NCI-H226 (cell line): ENCODE measurements around the gene RPEL1.
"Not testable (repeated sequence)": the region's sequence is repeated elsewhere in the genome, so short reads cannot be mapped to it uniquely, and the experiment has no call there.

Experiments used
- DNase-seq: peaks from one replicate; pipeline ENCODE4 v3.0.0-alpha.2; 2015

RPEL1 gene

DNA sequence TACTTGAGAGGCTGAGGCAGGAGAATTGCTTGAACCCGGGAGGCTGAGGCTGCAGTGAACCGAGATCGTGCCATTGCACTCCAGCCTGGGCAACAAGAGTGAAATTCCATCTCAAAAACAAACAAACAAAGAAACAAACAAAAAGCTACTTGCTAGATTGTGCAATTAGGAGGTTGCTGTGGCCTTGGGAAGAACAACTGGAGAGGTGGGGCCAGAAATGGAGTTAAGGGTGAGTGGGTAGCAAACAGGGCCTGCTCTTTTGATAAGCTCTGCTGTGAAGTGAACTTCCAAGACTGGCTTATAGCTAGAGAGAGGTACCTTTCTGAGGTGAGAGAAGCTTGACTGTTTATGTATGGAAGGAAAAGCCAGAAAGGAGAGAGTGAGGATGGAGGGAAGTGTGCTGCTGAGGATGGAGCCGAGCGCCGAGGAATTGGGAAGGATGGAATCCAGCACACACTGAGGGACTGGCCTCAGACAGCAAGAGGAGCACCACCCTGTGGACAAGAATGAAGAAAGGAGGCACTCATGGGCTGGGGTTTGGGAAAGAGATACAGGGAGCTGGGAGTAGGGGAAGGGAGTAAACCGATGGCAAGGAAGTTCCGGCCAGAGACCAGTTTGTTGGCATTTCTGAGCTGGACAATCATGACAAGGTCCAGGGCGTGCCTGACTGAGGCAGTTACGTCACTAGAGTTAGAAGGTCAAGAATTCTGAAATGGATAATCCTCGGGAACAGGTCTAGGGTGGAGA, 7.0 kb upstream of the RPEL1 start:
- peak; percentile 87 for DNase-seq

DNA sequence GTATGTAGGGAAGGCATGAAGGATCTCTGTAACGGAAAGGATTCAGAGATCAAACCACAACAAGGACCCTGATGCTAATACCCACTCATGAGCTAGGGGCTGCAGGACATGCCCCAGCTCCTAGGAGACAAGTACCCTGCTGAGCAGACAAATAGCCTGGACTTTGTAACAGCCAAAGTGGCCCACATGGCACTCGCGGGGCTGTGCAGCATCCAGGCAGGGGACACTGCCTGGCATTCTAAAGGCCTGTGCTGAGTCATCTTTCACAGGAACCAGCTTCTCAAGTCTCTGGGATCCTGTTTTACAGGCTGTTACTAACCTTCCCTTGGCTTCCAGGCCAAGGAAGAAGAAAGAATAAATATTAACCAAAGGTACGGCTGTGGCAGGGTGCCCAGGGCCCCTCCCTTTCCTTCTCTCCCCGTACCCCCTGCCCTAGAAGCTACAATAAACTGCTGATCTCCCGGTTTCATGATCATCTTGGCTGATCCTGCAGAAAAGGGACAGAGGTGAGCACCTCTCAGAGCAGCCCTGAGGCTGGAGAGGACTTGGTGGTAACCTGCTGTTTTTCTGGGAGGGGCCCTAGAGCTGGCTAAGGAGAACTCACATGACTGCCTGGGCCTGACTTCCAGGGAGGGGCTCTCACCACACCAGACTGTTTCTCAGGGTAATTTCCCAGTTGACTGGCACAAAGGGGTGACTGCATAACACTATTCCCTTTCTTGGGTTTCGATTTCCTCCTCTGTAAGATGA, 4.2 kb upstream of the RPEL1 start:
- peak; percentile 47 for DNase-seq

DNA sequence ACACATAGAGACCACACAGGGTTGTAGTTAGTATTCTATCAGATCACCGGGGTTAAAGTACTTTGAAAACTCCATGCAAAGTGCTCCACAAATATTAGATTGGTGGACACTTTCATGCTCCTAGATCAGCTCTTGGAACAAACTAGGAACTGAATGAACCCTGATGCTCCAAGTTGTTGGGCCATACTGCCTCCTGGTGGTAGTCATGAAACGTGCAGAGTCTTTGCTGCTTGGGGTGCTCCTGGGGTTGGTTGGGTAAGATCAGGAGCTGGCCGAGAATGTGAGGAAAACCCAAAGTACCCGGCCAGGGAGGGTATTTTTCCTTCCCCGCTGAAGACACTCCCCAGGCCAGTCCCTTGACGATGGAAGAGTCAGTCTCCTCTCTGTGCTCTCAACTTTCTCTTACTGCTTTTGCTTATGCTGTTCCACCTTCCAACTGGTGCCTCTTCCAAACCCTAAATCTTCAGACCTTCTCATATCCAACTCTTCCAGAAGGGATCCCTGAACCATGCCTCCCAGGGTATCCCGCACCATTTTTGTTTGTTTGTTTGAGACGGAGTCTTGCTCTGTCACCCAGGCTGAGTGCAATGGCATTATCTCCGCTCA, 918 bp upstream of the RPEL1 start:
- peak; percentile 62 for DNase-seq

DNA sequence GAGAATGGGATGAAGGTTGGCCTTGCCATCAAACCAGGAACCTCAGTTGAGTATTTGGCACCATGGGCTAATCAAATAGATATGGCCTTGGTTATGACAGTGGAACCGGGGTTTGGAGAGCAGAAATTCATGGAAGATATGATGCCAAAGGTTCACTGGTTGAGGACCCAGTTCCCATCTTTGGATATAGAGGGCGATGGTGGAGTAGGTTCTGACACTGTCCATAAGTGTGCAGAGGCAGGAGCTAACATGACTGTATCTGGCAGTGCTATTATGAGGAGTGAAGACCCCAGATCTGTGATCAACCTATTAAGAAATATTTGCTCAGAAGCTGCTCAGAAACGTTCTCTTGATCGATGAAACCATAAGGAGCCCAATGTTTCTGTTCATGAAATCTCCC, 637 bp downstream of the RPEL1 start:
- no peak for DNase-seq

DNA sequence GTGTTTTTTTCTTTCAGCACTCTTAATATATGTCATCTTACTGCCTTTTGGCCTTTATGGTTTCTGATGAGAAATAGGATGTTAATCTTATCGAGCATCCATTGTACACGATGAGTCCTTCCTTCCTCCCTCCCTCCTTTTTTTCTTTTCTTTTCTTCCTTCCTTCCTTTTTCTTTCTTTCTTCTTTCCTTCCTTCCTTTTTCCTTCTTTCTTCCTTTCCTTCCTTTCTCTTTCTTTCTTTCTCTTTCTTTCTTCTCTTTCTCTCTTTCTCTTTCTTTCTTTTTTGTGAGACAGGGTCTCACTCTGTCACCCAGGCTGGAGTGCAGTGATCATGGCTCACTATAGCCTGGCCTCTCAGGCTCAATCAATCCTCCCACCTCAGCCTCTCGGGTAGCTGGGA, 8.4 kb downstream of the RPEL1 start:
- DNase-seq = no peak

DNA sequence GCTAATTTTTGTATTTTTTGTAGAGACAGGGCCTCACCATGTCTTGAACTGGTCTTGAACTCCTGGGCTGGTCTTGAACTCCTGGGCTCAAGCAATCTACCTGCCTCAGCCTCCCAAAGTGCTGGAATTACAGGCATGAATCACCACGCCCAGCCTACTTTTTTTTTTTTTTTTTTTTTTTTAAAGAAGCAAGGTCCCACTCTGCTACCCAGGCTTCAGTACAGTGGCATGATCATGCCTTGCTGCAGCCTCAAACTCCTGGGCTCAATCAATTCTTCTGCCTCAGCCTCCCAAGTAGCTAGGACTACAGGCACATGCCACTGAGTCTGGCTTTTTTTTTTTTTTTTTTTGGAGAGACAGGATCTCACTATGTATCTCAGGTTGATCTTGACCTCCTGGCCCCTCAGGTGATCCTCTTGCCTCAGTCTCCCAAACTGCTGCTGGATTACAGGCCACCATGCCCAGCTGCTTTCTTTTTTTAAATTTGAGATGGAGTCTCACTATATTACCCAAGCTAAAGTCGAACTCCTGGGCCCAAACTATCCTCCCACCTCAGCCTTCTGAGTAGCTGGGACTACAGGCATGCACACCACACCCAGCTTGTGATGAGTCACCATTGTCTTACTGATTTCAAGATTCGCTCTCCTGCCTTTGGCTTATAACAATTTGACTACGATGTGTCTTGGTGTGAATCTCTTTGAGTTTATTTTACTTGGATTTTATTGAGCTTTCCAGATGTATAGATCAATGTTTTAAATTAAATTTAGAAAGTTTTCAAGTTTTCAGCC, 9.0 kb downstream of the RPEL1 start:
- peak; percentile 84 for DNase-seq

DNA sequence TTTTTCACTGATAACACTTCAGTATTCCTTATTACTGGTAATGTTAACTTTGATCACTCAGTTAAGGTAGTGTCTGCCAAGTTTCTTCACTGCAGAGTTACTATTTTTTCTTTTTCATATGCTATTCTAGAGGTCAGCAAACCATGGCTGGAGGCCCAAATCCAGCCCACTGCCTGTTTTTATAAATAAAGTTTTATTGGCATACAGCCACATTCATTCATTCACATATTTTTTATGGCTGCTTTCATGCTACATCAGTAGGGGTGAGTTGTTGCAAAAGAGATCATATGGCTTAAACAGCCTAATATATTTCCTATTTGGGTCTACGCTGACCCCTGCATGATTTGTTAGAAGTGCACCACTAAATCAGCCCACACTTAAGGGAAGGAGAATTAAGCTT, 10.9 kb downstream of the RPEL1 start:
- DNase-seq = no peak

DNA sequence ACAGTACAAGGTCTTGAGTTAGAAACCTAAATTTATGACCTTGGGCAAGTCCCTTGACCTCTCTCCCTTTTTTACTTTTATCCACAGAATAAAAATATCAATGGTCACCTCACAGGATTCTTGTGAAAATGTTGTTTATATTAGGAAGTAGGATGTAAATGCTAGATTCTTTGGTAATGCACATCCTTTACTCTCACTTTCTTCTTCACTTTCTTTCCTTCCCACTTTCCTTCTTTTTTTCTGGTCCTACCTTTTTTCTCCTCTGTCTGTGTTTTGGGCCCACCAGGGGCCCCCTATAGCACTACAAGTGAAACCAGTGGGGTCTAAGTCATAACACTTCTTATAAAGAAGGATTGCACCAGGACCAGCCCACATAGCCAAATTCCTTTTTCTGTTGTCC, 12.1 kb downstream of the RPEL1 start:
- DNase-seq = no peak

DNA sequence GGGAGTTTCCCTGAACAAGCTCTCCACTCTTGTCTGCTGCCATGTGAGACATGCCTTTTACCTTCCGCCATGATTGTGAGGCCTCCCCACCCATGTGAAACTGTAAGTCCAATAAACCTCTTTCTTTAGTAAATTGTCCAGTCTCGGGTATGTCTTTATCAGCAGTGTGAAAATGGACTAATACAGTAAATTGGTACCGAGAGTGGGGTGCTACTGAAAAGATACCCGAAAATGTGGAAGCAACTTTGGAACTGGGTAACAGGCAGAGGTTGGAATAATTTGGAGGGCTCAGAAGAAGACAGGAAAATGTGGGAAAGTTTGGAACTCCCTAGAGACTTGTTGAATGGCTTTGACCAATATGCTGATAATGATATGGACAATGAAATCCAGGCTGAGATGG, 13.2 kb downstream of the RPEL1 start:
- not testable (repeated sequence) for DNase-seq

DNA sequence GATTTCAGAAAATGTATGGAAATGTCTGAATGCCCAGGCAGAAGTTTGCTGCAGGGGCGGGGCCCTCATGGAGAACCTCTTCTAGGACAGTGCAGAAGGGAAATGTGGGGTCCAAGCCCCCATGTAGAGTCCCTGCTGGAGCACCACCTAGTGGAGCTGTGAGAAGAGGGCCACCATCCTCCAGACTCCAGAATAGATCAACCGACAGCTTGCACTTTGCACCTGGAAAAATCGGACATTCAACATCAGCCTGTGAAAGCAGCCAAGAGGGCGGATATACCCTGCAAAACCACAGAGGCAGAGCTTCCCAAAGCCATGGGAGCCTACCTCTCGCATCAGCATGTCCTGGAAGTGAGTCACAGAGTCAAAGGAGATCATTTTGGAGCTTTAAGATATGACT, 14.3 kb downstream of the RPEL1 start:
- DNase-seq = no peak

DNA sequence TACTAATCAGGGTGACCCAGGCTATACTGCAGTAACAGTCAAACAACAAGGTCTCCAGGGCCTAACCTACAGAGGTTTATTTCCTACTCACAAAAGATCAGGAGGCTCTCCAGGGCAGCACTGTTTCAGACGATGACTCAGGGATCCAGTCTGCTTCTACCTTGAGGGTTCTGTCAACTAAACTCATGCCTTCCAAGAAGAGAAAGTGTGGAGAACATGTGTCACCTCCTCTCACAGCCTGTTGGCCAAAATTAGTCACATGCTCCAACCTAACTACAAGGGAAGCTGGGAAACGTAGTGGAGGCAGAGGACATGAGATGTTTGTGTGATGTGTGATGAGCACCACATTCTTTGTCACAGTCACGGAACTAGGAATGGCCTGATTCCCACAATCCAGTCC, 16.5 kb downstream of the RPEL1 start:
- DNase-seq = no peak

DNA sequence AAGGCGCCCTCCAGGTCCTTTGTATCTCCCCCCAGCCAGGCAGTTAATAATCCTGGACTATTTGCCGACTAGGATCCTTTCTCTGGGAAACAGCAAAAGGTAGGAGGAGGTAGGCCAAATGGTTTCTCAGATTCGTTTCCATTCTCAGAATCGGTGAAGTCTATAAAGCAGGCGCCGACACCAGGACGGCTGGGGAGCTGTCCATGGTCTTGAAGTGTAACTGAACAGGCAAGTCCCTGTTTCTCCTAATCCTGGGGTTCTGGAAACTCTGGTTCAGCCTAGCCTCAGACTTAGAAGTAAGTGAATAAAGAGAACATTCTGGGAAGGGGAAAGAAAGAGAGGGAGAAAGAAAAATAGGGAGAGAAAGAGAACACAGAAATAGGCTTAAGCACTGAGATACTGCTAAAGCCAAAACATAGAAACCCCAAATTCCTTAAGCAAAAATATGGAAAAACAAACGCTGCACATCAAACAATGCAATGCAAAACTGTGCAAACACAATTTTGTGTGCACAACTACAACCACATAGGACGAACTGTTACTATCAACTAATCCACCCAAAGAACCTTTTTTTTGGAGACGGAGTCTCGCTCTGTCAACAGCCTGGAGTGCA, 20.1 kb downstream of the RPEL1 start:
- DNase-seq = no peak

DNA sequence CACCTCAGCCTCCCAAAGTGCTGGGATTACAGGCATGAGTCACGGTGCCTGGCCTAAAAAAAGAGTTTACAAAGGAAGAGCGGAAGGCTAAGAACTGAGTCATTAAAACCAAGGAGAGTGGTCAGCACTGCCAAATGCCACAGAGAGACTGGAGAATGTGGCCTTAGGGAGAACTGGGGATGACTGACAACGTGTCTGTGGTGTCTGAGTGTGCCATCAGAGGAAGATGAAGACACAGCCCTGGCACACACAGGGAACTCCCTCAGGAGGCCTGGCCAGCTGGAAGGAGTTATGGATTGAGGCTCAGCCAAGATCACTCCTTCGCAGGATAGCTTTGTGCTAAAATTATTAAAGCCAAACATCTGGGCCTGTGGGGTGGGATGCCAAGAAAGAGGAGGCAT, 27.4 kb downstream of the RPEL1 start:
- peak; percentile 98 for DNase-seq

DNA sequence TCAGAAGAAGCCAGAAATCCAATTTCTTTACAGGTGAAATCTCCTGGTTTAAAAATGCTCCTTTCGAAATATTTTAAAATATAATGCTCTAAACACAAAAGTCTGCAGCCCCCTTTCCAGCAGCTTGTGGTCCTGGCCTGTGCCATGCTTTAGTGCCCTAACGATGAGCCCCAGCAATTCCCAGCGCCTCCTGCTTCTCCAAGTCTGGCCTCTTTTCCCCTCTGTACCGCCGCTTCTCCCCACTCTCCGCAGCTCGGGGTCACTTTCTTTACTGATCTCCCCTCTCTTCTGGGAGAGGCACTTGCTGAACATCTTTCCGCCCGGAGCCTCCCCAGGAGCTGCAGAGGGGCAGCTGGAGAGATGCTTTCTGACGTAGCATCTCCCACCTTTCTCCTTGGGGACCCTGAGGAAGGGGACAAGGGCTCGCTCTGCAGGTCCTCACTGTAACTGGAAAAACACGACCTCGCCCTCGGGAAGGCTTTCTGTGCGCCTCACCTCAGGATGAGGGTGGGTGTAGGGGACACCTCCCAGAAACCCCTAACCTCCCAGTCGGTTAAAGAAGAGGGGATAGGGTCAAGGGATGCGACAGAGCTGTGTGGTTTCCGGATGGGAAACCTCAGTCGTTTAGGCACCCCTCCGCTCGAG, 30.7 kb downstream of the RPEL1 start:
- no peak for DNase-seq

DNA sequence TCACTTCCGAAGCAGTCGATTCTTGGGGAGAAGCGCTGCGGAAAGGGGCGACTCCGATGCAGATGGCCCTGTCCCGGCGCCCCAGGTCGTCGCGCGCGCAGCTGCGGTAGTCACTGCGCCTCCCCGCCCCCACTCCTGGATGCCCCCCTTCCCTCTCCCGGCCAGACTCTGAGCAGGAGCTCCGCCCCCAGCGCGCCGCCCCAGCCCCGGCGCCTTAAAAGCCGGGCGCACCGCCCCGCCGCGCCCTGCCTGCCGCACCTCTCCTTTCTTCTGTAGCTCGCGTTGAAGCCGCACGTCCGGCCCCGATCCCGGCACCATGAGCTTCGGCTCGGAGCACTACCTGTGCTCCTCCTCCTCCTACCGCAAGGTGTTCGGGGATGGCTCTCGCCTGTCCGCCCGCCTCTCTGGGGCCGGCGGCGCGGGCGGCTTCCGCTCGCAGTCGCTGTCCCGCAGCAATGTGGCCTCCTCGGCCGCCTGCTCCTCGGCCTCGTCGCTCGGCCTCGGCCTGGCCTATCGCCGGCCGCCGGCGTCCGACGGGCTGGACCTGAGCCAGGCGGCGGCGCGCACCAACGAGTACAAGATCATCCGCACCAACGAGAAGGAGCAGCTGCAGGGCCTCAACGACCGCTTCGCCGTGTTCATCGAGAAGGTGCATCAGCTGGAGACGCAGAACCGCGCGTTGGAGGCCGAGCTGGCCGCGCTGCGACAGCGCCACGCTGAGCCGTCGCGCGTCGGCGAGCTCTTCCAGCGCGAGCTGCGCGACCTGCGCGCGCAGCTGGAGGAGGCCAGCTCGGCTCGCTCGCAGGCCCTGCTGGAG, 31.4 kb downstream of the RPEL1 start, which contains the start of gene INA:
Gene INA, plus strand, starts transcription at position 243 of the 817 bp plus-strand sequence. Its CDS starts 74 bp downstream, at position 317.
- no peak for DNase-seq

DNA sequence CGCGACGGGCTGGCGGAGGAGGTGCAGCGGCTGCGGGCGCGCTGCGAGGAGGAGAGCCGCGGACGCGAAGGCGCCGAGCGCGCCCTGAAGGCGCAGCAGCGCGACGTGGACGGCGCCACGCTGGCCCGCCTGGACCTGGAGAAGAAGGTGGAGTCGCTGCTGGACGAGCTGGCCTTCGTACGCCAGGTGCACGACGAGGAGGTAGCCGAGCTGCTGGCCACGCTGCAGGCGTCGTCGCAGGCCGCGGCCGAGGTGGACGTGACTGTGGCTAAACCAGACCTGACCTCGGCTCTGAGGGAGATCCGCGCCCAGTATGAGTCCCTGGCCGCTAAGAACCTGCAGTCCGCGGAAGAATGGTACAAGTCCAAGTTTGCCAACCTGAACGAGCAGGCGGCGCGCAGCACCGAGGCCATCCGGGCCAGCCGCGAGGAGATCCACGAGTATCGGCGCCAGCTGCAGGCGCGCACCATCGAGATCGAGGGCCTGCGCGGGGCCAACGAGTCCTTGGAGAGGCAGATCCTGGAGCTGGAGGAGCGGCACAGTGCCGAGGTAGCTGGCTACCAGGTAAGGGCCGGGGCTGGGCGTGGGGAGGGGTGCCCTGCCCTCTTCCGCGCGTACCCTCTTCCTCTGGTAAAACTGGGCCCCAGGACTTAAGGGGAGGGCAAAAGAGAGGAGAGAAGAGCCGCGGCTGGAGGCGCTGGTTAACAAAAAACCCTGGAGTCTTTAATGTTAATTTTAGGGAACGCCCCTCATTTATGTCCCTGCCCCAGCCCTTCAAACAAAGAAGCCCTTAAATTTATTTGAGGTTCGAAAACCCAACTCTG, 32.2 kb downstream of the RPEL1 start:
- DNase-seq = no peak

DNA sequence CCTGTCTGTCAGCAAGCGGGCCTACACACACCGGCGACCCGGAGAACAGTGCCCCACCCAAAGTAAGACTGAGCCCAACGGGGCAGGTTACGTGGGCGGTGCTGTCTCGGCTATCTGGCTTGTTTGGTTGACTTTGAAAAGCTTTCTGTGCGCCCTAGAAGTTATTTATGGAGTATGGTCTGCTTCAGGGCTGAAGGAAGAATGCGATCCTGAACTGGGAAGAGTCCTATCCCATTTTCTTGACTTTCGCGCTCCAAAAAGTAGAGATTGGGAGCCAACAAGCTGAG, 32.8 kb downstream of the RPEL1 start:
- no peak for DNase-seq

DNA sequence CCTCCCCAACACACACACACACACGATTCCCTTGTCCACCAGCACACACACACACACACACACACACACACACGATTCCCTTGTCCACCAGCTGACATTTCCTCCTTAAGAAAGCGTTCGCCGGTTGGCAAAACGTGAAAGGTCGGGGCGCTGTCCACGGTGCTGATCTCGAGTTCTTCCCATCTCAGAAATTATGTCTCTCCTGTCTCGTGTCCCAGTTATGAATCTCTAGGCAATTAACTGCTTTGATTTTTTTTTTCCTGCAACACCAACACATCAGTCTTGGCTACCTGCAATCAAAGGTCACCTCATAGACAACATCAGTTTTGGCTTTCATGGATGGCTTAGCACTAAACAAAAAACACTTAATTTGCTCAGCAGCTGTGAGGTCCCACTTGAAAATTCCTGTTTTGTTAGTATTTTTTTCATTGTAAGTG, 33.2 kb downstream of the RPEL1 start:
- peak; percentile 27 for DNase-seq

DNA sequence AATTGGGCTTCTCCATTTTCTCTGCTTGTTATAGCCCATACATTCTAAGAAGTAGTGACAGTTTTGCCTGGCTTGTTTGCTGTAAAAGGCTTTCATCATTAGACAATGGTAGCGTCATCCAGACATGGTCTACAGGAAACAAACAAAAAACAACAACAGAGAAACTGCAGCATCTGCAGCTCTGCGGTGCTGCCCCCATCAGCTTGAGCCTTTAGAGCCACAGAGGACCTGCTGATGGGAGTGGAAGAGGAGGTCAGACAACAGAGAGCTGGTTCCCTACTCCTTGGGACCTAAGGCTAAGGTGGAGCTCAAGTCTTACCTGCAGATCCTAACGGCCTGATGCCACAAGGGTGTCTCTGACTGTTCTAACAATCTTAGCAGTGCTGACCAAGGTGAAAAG, 34.3 kb downstream of the RPEL1 start:
- no peak for DNase-seq

DNA sequence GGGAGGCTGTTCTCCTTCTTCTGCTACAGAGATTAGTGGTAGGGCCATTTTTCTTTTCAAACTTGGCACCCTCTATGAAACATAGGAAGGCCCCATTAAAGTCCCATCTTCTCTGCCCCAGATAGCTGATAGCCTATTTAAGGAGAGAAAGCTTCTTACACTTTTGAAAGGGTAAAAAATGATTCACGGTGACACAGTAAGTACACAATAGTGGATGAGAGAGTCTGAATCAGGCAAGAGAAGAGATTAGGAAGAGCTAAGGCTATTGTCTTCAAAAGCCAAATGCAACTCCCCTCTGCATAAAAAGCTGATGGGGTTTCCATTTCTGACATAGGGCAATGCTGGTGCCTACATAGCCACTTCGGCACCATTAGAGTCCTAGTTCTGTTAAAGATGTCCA, 34.8 kb downstream of the RPEL1 start:
- DNase-seq = no peak

DNA sequence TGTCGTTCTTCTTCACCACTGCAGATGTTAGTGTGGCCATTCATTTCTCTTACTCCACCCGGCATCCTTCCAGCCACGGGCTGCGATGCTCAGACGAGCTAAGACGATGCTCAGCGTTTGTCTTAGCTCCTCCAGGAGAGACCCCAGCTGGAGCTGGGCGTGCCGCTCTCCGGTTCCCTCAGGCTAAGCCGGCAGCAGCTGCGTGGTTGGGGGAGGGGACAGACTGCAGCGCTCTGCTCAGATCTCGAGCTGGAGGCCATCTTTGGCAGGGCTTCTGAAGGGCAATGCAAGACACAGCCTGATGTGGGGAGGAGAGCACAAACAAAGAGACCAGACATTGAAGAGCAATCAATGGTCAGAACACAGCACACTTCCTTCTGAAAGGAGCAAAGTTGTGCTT, 36.1 kb downstream of the RPEL1 start:
- no peak for DNase-seq
